Measurements from ENCODE around the gene JAK3. TPM values are rescaled to one million over a fixed set of nuclear protein-coding genes. Genes with fewer than 3 reads are reported as not detected.

JAK3 gene
- polyA plus RNA-seq, 1 experiment, result 0.99 TPM

GRCh38 chr19:17829855-17830566 lies 17.8 kb downstream of the JAK3 start:
- DNase-seq (ENCODE audit: low read depth, low spot score), result no peak
- Histone ChIP-seq H3K27ac (ENCODE audit: low read depth, low read length) (no peak overlapping the region), H3K9me3 (ENCODE audit: control insufficient read depth, insufficient read depth, low read length) (peaks cover 6% of the 10 kb centered on the region; the same call in 1 of the 2 replicates), H3K4me3 (ENCODE audit: low read depth, low read length) (peak overlapping the region; percentile 37), H3K27me3 (ENCODE audit: control insufficient read depth, insufficient read depth, low read length) (peaks cover 7% of the 10 kb centered on the region)
- CTCF ChIA-PET, result interaction anchor here (0.6 kb wide), 1 partner anchor 29 kb away, joined by 3 read pairs; no protein-coding TSS in a partner anchor
- TF ChIP-seq CTCF (IDR thresholded peaks at IDR 0.05; ENCODE audit: low read depth, low read length), result no peak
- POLR2A ChIA-PET, result interaction anchor here (0.7 kb wide), 1 partner anchor 110 kb away, joined by 5 read pairs; the partner anchor contains the start of gene MAP1S

GRCh38 chr19:17826508-17827056 lies 21.2 kb downstream of the JAK3 start:
- peaks cover 20% of the 10 kb centered on the region for H3K27me3 ChIP-seq (ENCODE audit: control insufficient read depth, insufficient read depth, low read length)
- no peak for DNase-seq (ENCODE audit: low read depth, low spot score)
- no peak overlapping the region for H3K4me3 ChIP-seq (ENCODE audit: low read depth, low read length)
- no peak for TF ChIP-seq CTCF (IDR thresholded peaks at IDR 0.05; ENCODE audit: low read depth, low read length)
- CTCF ChIA-PET, result no interaction called here
- POLR2A ChIA-PET, result no interaction called here
- no peak overlapping the region for H3K27ac ChIP-seq (ENCODE audit: low read depth, low read length)
- H3K9me3 ChIP-seq (ENCODE audit: control insufficient read depth, insufficient read depth, low read length), result peaks cover 6% of the 10 kb centered on the region; the same call in 1 of the 2 replicates

GRCh38 chr19:17824339-17824738 lies 23.4 kb downstream of the JAK3 start:
- no peak overlapping the region for H3K4me3 ChIP-seq (ENCODE audit: low read depth, low read length)
- CTCF ChIA-PET, result no interaction called here
- peaks cover 19% of the 10 kb centered on the region for H3K27me3 ChIP-seq (ENCODE audit: control insufficient read depth, insufficient read depth, low read length)
- H3K27ac ChIP-seq (ENCODE audit: low read depth, low read length), result no peak overlapping the region
- POLR2A ChIA-PET, result no interaction called here
- TF ChIP-seq CTCF (IDR thresholded peaks at IDR 0.05; ENCODE audit: low read depth, low read length), result no peak
- no peak for DNase-seq (ENCODE audit: low read depth, low spot score)
- no peaks in the 10 kb centered on the region for H3K9me3 ChIP-seq (ENCODE audit: control insufficient read depth, insufficient read depth, low read length)

- no peak for TF ChIP-seq CTCF (IDR thresholded peaks at IDR 0.05; ENCODE audit: low read depth, low read length)
- Histone ChIP-seq H3K27me3 (ENCODE audit: control insufficient read depth, insufficient read depth, low read length) (peaks cover 28% of the 10 kb centered on the region), H3K9me3 (ENCODE audit: control insufficient read depth, insufficient read depth, low read length) (no peaks in the 10 kb centered on the region; the same call in 1 of the 2 replicates), H3K27ac (ENCODE audit: low read depth, low read length) (no peak within 1 kb of the TSS), H3K4me3 (ENCODE audit: low read depth, low read length) (no peak within 1 kb of the TSS)
- no peak for DNase-seq (ENCODE audit: low read depth, low spot score)
- ChIA-PET CTCF (no interaction called here), POLR2A (no interaction called here)
These were observed 26.6 kb downstream of the JAK3 start, which contains the start of gene INSL3 for GRCh38 chr19:17821190-17821589. Gene INSL3, minus strand, starts transcription at chr19:17821519. Its CDS starts 13 bp downstream, at chr19:17821506.

- H3K9me3 ChIP-seq (ENCODE audit: control insufficient read depth, insufficient read depth, low read length), result no peaks in the 10 kb centered on the region; the same call in 1 of the 2 replicates
- CTCF ChIA-PET, result no interaction called here
- POLR2A ChIA-PET, result no interaction called here
These were observed 30.0 kb downstream of the JAK3 start for GRCh38 chr19:17817668-17818363.

More at GRCh38 chr19:17817668-17818363, 30.0 kb downstream of the JAK3 start:
- Histone ChIP-seq H3K27me3 (ENCODE audit: control insufficient read depth, insufficient read depth, low read length) (peaks cover 10% of the 10 kb centered on the region), H3K4me3 (ENCODE audit: low read depth, low read length) (no peak overlapping the region), H3K27ac (ENCODE audit: low read depth, low read length) (no peak overlapping the region)
- no peak for TF ChIP-seq CTCF (IDR thresholded peaks at IDR 0.05; ENCODE audit: low read depth, low read length)
- DNase-seq (ENCODE audit: low read depth, low spot score), result no peak
